HEK293T (cell line): Measurements from ENCODE around the gene SYNGR4.

Experiments used
- BHLHE40 ChIP-seq: fragments of 450-650 bp; IDR thresholded peaks from 2 replicates; pipeline ENCODE4 v1.6.1; 2016; ENCODE audit warnings: mild to moderate bottlenecking, moderate library complexity, borderline replicate concordance
- ELF4 ChIP-seq: fragments of 450-650 bp; IDR thresholded peaks from 2 replicates; pipeline ENCODE4 v1.6.1; 2017; ENCODE audit warnings: antibody characterized with exemption
- FOXK2 ChIP-seq: fragments of 450-650 bp; IDR thresholded peaks from 2 replicates; pipeline ENCODE4 v1.6.1; 2016; ENCODE audit warnings: mild to moderate bottlenecking
- NFRKB ChIP-seq: fragments of 450-650 bp; IDR thresholded peaks from 2 replicates; pipeline ENCODE4 v1.6.1; 2016; ENCODE audit warnings: mild to moderate bottlenecking, moderate library complexity
- SP1 ChIP-seq: fragments of 450-650 bp; IDR thresholded peaks from 2 replicates; pipeline ENCODE4 v1.6.1; 2017
- SUZ12 ChIP-seq: fragments of 450-650 bp; IDR thresholded peaks from 2 replicates; pipeline ENCODE4 v1.6.1; 2016; ENCODE audit warnings: mild to moderate bottlenecking
- ZNF384 ChIP-seq: fragments of 450-650 bp; IDR thresholded peaks from 2 replicates; pipeline ENCODE4 v1.6.1; 2016

DNA sequence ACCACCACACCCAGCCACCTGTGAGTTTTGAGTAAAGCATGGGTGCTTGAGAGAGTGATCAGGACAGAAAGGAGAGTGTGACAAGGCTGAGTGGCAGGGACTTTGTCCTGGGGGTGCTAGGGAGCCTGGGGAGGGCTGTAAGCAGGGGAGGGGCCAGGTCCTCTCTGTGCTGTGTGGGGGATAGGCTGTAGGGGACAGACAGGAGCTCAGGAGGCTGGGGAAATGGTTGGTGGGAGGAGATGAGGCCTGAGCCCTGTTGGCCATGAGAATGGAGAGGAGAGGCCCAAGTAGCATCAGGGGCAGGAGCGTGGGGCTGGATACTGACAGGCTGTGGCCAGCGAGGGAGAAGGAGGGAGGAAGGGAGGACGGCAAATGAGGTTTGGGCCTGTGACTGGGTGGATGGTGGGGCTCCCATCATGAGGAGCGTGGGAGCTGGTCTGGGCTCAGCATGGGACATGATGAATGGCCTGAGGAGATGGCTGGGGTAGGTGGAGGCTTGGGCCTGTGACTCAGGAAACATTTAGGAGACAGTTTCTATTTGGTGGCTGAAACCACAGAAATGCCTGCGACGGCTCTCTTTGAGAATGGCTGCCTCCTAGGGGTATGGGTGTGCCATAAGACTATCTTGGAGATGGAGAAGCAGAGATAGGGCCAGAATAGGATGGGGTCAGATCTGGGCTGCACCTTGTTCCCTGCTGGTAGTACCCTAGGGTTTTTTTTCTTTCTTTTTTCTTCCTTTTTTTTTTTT is 54.3 kb downstream of the SYNGR4 start:
- TF ChIP-seq ELF4 (no peak), NFRKB (no peak), BHLHE40 (no peak), FOXK2 (no peak), ZNF384 (no peak), SP1 (no peak), SUZ12 (no peak)
